Activated CD4-positive, alpha-beta memory T cell treated with anti-CD3 and anti-CD28 coated beads for 36 hours (primary cell): ENCODE results near the gene RIC8B. TPM values are rescaled to one million over a fixed set of nuclear protein-coding genes. Genes with fewer than 3 reads are reported as not detected.

Source experiments
- CTCF ChIA-PET: fragments of 350-600 bp; sonication (Branson Sonifier 250); formaldehyde crosslinking; loops from one replicate; lab custom pipeline; 2021; ENCODE audit warnings: antibody characterized with exemption, inconsistent platforms; lab: Charles Lee
- POLR2A ChIA-PET: fragments of 350-600 bp; sonication (Branson Sonifier 250); formaldehyde crosslinking; loops from one replicate; lab custom pipeline; 2021; ENCODE audit warnings: antibody characterized with exemption; lab: Charles Lee
- DNase-seq: peaks from one replicate; pipeline ENCODE4 v3.0.0-alpha.2; 2020
- H3K27ac Mint-ChIP-seq: one replicate; pipeline ENCODE4 v1.8.0; 2021; ENCODE audit warnings: mixed read lengths
- H3K27me3 Mint-ChIP-seq: one replicate; pipeline ENCODE4 v1.8.0; 2021; ENCODE audit warnings: mixed read lengths
- H3K36me3 Mint-ChIP-seq: one replicate; pipeline ENCODE4 v1.8.0; 2021; ENCODE audit warnings: mixed read lengths
- H3K4me1 Mint-ChIP-seq: one replicate; pipeline ENCODE4 v1.8.0; 2021; ENCODE audit warnings: low read depth, mixed read lengths
- H3K4me3 Mint-ChIP-seq: one replicate; pipeline ENCODE4 v1.8.0; 2021; ENCODE audit warnings: mild to moderate bottlenecking, mixed read lengths
- H3K9me3 Mint-ChIP-seq: one replicate; pipeline ENCODE4 v1.8.0; 2021; ENCODE audit warnings: mixed read lengths
- intact Hi-C: fragments of 100-400 bp; cut with micrococcal nuclease; formaldehyde crosslinking; loops from one replicate; pipeline ENCODE4 v1.15.1; 2023
- total RNA-seq, 2 experiments: library from RNA; stranded (reverse); gene quantifications; one replicate each; pipeline ENCODE4 v1.2.3, GENCODE V29; 2021

Gene RIC8B
- total RNA-seq, 2 experiments from 2014 or later, result 9.7 to 9.9 TPM

DNA sequence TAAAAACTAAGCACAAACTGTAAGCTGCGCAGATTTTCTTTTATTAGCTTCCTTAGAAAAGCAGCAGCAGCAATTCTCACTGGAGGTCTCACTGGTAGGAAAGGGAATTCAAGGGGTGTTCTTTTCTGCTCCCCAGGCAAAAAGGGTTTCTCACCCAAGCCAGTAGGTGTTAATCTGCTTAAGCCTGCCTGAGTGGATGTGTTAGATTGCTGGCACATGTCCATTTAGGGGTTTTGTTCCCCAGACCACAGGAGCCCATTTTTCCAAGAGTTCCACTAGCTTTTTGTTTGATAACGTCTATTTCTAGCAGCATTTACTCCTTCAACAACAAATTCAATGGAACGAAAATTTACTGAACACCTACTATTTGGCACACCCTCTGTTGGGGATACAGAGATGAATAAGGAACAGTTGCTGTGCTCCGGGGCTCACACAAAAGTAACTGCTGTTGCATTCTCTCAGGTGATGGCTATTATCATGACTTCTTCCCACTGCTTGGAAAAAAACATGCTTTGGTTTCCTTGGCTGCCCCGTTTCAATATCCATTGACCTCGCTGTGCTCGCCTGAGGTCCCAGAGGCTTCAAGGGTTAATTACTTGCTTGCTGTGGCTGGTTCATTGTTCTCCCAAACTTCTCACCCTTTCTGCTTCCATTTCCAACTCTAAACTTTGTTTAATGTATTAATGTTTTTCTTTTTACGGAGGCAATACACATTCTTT lies 31.1 kb upstream of the RIC8B start:
- ChIA-PET CTCF (no interaction called here), POLR2A (no interaction called here)
- no peaks in the 10 kb centered on the region for H3K36me3 Mint-ChIP-seq
- intact Hi-C loops, result no loop called here
- H3K4me1 Mint-ChIP-seq, result peaks cover 17% of the 10 kb centered on the region
- H3K4me3 Mint-ChIP-seq, result no peak overlapping the region
- DNase-seq, result no peak
- H3K9me3 Mint-ChIP-seq, result no peaks in the 10 kb centered on the region
- no peak overlapping the region for H3K27ac Mint-ChIP-seq
- no peaks in the 10 kb centered on the region for H3K27me3 Mint-ChIP-seq

DNA sequence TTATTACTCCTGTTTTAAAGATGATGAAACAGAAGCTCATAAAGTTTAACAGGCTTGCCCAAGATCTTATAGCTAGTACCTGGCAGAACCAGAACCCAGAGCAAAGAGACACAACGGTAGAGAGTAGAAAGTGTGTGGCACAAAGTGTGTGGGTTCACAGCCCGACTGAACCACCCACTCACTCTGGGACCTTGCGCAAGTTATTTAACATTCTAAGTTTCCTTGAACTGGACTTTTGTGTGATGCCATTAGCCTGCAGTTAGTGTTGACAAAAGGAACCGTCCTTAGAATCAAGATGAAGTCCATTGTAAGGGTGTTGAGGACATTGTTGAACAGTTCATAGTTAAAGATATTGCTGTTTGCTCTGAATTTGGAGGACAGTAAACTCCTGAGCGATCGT lies 29.9 kb upstream of the RIC8B start:
- H3K4me3 Mint-ChIP-seq, result no peak overlapping the region
- peaks cover 26% of the 10 kb centered on the region for H3K4me1 Mint-ChIP-seq
- no peak overlapping the region for H3K27ac Mint-ChIP-seq
- H3K36me3 Mint-ChIP-seq, result no peaks in the 10 kb centered on the region
- DNase-seq, result no peak
- intact Hi-C loops, result no loop called here
- CTCF ChIA-PET, result interaction anchor here (0.6 kb wide), 1 partner anchor 1027 kb away, joined by 7 read pairs; no protein-coding TSS in a partner anchor
- POLR2A ChIA-PET, result no interaction called here
- H3K27me3 Mint-ChIP-seq, result no peaks in the 10 kb centered on the region
- H3K9me3 Mint-ChIP-seq, result no peaks in the 10 kb centered on the region

DNA sequence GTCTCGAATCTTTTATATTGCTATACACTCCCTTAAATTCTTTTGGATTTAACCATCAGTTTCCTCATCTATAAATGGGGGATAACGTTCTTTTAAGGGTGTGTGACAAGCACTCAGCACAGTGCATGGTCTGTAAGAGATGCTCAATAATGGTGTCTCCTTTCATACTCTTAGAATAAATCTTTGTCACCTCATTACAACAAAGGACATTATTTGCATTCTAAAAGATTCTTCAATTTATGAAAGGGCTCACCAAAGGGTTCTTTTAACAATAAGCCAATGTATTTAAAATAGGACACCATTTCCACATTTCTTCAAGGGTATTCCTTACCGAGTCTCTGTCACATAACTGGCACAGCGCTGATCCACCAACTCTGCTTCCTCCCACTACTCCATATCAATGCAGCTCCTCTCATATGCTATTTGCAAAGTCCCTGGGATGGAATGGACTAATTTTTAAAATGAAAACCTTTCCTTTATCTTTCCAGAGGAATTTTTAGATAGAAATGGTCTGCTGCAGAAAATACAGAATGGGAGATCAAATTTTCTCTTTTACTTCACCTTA lies 29.2 kb upstream of the RIC8B start:
- CTCF ChIA-PET, result no interaction called here
- Mint-ChIP-seq H3K27me3 (no peaks in the 10 kb centered on the region), H3K36me3 (peaks cover 2% of the 10 kb centered on the region), H3K27ac (no peak overlapping the region), H3K4me1 (peaks cover 30% of the 10 kb centered on the region), H3K4me3 (no peak overlapping the region), H3K9me3 (no peaks in the 10 kb centered on the region)
- no peak for DNase-seq
- intact Hi-C loops, result no loop called here
- POLR2A ChIA-PET, result no interaction called here

DNA sequence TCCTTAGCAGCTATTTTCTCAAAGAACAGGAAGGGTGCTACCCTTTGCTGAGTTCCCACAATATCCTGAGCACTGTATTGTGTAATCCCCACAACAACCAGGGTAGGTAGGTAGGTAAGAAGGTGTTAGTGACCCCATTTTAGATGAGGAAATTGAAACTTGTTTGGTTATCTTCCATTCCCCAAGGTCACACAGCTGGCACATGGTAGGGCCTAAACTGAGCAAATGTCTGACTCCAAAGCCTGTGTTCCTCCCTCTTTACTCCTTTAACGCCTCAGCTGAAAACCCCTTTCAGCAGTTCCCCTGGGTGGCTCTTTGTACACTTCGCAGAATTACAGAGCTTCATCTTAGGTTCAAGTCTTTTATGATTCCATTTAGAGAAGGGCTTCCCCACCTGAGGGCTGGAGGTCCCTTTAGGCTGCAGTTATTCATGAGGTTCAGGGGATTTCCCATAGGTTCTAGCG lies 26.5 kb upstream of the RIC8B start:
- H3K36me3 Mint-ChIP-seq, result peaks cover 2% of the 10 kb centered on the region
- no peaks in the 10 kb centered on the region for H3K27me3 Mint-ChIP-seq
- H3K9me3 Mint-ChIP-seq, result no peaks in the 10 kb centered on the region
- H3K4me1 Mint-ChIP-seq, result peaks cover 38% of the 10 kb centered on the region
- ChIA-PET CTCF (interaction anchor here (0.7 to 1.1 kb wide), 2 partner anchors 25 to 94 kb away, joined by 3 to 4 read pairs; no protein-coding TSS in a partner anchor), POLR2A (no interaction called here)
- H3K4me3 Mint-ChIP-seq, result no peak overlapping the region
- peak; percentile 34 for DNase-seq
- intact Hi-C loops, result loop anchor here (1.0 kb wide), 1 partner anchor 26 kb away; the partner anchor contains the start of gene RIC8B
- peak overlapping the region; percentile 83 for H3K27ac Mint-ChIP-seq

DNA sequence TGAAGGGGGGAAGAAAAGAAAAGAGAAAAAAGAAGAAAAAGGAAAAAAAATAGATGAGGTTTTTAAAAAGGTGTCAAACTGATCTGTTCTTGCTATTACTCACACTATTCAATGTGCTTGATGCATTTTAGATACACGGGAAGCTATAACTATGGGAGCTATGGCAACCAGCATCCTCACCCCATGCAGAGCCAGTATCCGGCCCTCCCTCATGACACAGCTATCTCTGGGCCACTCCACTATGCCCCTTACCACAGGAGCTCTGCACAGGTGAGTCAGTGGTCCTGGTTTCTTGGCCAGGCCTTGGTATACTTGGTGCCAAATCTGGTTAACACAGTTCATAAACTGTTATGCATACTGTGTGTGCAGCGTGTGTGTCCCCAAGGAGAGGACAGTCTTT lies 24.0 kb upstream of the RIC8B start:
- intact Hi-C loops, result no loop called here
- peak; percentile 53 for DNase-seq
- no peak overlapping the region for H3K4me3 Mint-ChIP-seq
- H3K27me3 Mint-ChIP-seq, result no peaks in the 10 kb centered on the region
- ChIA-PET POLR2A (no interaction called here), CTCF (no interaction called here)
- peaks cover 51% of the 10 kb centered on the region for H3K4me1 Mint-ChIP-seq
- peaks cover 2% of the 10 kb centered on the region for H3K36me3 Mint-ChIP-seq
- H3K27ac Mint-ChIP-seq, result peak overlapping the region; percentile 11
- no peaks in the 10 kb centered on the region for H3K9me3 Mint-ChIP-seq

DNA sequence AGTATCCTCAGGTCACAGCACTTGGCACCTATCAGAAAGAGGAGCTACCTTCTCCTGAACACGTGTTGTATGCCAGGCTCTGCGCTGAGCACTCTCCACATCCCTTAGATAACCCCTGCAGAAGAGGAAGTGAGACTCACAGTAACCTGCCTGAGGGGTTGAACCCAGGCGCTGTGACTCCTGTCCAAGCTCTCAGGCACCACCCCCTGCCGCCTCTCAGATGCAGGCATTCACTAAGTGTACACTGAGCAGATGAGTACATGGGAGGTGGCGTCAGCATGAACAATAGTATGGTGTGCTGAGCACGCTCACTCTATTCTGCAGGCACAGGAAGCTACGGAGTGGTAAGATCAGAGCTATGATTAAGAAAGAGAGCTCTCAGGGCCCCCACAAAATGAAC lies 21.0 kb upstream of the RIC8B start:
- DNase-seq, result peak; percentile 89
- intact Hi-C loops, result loop anchor here (1.0 kb wide), 1 partner anchor 21 kb away; the partner anchor contains the start of gene RIC8B
- Mint-ChIP-seq H3K27me3 (no peaks in the 10 kb centered on the region), H3K4me1 (peaks cover 33% of the 10 kb centered on the region), H3K9me3 (no peaks in the 10 kb centered on the region), H3K4me3 (peak overlapping the region; percentile 39), H3K27ac (peak overlapping the region; percentile 70), H3K36me3 (peaks cover 2% of the 10 kb centered on the region)
- CTCF ChIA-PET, result interaction anchor here (0.6 kb wide), 2 partner anchors 18 to 20 kb away, joined by 3 read pairs; no protein-coding TSS in a partner anchor
- POLR2A ChIA-PET, result interaction anchor here (0.8 to 1.4 kb wide), 3 partner anchors 21 to 345 kb away, joined by 3 to 6 read pairs (median 3); partner anchors contain the start of gene RIC8B

DNA sequence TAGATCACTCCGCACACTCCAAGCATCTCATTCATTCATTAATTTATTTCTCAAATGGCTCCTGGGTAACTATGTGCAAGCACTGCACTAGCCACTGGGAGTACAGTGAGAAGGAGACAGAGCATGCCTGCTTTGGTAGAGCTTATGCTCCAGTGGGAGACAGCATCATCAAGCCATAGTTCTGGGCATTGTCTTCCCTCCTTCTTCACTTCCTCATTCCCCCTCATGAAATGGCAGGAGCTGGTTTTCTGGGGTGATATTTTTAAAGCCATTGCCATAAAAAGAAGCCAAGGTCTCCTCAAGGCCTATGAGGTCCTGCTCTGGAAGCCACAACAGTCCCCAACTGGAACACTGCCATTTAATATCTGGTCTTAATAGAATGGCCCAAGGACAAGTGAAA lies 20.2 kb upstream of the RIC8B start:
- H3K27ac Mint-ChIP-seq, result peak overlapping the region; percentile 70
- intact Hi-C loops, result no loop called here
- ChIA-PET POLR2A (interaction anchor here (1.0 to 1.4 kb wide), 2 partner anchors 20 to 50 kb away, joined by 3 to 6 read pairs; partner anchors contain the start of gene RIC8B), CTCF (interaction anchor here (0.6 kb wide), 1 partner anchor 17 kb away, joined by 3 read pairs; no protein-coding TSS in a partner anchor)
- H3K4me1 Mint-ChIP-seq, result peaks cover 34% of the 10 kb centered on the region
- no peaks in the 10 kb centered on the region for H3K9me3 Mint-ChIP-seq
- H3K4me3 Mint-ChIP-seq, result no peak overlapping the region
- H3K36me3 Mint-ChIP-seq, result peaks cover 2% of the 10 kb centered on the region
- H3K27me3 Mint-ChIP-seq, result no peaks in the 10 kb centered on the region
- DNase-seq, result no peak

DNA sequence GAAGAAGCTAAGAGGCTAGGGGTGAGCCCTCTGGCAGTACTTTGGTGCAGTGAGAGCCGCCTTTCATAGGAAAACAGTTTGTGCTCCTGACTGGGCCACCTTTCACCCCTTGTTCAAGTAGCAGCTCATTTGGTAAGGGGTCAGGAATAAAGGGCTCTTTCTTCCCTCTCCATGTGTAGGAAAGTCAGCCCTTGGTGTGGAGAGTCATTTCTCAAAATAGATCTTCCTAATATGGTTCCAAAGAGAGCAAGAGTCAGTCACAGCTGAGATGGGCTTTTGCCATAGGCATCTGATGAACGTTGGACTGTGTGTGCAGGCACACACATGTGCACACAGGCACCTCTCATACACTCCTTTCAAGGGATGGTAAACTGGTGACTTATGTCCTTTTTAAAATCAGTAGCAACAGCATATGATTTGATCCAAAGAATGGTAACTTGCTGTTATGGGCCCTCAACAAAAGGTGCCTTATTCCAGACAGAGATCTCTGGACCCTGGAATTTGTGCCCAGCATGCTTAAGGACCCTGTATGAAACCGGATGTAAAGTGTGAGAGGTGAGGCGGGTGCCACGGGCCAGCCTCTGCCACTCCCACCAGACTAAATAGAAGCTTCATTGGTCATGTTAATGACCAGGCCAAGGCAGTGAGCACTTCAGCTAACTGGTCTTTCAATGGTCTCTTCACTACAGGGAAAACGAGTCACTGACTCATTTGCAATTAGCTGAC lies 16.7 kb upstream of the RIC8B start:
- ChIA-PET CTCF (no interaction called here), POLR2A (no interaction called here)
- intact Hi-C loops, result no loop called here
- DNase-seq, result no peak
- no peaks in the 10 kb centered on the region for H3K27me3 Mint-ChIP-seq
- peaks cover 41% of the 10 kb centered on the region for H3K4me1 Mint-ChIP-seq
- no peaks in the 10 kb centered on the region for H3K36me3 Mint-ChIP-seq
- H3K9me3 Mint-ChIP-seq, result no peaks in the 10 kb centered on the region
- H3K4me3 Mint-ChIP-seq, result no peak overlapping the region
- no peak overlapping the region for H3K27ac Mint-ChIP-seq

DNA sequence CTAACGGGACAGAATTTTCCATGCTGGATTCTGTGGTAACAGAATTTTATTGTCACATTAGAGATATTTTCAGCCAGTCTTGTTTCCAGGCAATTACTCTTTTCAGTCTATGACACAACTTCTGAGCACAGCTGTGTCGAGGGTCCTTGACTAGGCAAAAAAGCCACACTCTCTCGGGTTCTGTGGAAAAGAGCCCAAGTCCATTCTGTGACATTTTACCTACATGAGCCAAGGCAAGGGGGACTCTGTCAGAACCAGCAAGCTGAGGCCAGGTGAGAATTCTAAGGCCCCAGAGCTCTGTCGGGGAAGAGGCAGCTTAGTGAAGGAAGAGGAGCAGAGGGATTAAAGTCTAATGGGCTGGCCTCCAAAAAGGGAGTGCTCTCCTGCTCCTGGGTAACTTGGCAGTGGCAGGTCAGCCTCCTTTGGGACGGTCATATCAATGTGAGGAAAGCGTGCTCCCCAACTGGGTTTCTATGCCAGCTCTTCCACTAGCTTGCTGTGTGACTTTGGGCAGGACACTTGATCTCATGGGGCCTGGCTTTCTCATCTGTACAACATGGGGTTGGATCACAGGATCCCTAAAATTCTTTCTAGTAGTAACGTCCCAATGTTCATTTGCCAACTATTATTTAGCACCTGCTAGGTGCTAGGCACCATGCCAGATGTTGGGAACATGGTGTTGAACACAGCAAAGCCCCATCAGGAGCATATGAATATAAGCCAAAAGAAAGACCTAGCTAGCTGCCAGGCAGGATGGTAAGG lies 16.0 kb upstream of the RIC8B start:
- Mint-ChIP-seq H3K27ac (no peak overlapping the region), H3K4me1 (peaks cover 33% of the 10 kb centered on the region), H3K4me3 (no peak overlapping the region), H3K9me3 (no peaks in the 10 kb centered on the region), H3K36me3 (no peaks in the 10 kb centered on the region), H3K27me3 (no peaks in the 10 kb centered on the region)
- CTCF ChIA-PET, result interaction anchor here (1.3 kb wide), 1 partner anchor 12 kb away, joined by 3 read pairs; no protein-coding TSS in a partner anchor
- intact Hi-C loops, result no loop called here
- POLR2A ChIA-PET, result no interaction called here
- no peak for DNase-seq

DNA sequence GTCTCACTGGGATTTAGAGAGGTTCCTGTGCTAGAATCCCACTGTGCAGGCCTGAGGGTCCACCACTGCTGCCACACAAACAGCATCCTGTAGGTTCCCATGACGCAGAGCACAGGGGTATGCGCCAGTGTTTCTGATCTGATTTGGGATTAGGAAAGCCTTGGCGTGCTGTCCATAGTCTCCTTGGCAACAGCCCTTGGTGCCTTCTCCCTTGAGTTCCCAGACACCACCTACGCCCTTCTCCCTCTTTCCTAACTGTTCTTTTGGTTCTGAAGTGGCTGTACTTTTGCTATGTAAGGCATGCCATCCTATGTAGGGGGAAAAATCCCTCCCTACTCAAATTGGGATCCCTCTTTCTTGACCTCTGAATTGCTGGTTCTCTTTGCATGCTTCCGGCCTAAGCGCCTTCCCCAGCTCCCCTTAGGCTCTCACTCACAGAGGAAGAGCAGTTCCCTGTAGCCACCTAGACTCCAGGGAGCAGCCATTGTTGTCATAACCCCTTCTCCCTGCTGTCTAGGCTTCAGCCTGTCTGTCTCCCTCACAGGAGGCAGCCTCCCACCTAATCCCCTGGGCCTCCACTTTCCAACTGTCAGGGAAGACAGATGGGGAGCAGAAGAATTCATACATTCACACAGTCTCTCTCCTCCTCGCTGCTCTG lies 14.8 kb upstream of the RIC8B start:
- POLR2A ChIA-PET, result interaction anchor here (0.8 kb wide), 1 partner anchor 196 kb away, joined by 3 read pairs; the partner anchor contains the start of gene TMEM263
- intact Hi-C loops, result no loop called here

DNA sequence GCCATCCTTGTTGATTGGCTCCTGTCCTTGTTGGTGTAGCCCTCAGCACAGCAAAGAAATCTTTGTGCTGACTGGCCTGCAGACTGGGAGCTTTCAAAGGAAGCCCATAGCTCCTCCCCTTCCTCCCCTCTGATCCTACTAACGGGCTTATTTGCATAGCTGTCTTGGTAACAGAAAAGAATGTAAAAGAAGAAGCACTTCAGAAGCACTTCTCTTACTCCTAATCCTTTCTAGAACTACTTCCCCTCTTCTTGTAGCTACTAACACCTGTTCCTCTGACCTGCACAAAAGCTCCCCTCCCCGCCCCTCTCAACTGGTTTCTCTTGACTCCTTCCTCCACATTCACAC lies 14.3 kb upstream of the RIC8B start:
- H3K36me3 Mint-ChIP-seq, result no peaks in the 10 kb centered on the region
- ChIA-PET POLR2A (interaction anchor here (0.8 kb wide), 1 partner anchor 196 kb away, joined by 3 read pairs; the partner anchor contains the start of gene TMEM263), CTCF (no interaction called here)
- intact Hi-C loops, result no loop called here
- no peaks in the 10 kb centered on the region for H3K9me3 Mint-ChIP-seq
- DNase-seq, result peak; percentile 50
- H3K4me3 Mint-ChIP-seq, result peak overlapping the region; percentile 72
- peaks cover 25% of the 10 kb centered on the region for H3K4me1 Mint-ChIP-seq
- H3K27ac Mint-ChIP-seq, result peak overlapping the region; percentile 93
- H3K27me3 Mint-ChIP-seq, result no peaks in the 10 kb centered on the region

More for the DNA sequence above, 14.8 kb upstream of the RIC8B start:
- Mint-ChIP-seq H3K27me3 (no peaks in the 10 kb centered on the region), H3K27ac (peak overlapping the region; percentile 93), H3K4me3 (peak overlapping the region; percentile 72), H3K36me3 (no peaks in the 10 kb centered on the region), H3K4me1 (peaks cover 25% of the 10 kb centered on the region), H3K9me3 (no peaks in the 10 kb centered on the region)
- no peak for DNase-seq
- CTCF ChIA-PET, result interaction anchor here (1.3 kb wide), 1 partner anchor 14 kb away, joined by 3 read pairs; no protein-coding TSS in a partner anchor
